Tibial artery (tissue), 4 donors: ENCODE results near the gene DEK.

Experiments used
- DNase-seq, 2 donors: peaks; one replicate each; pipeline ENCODE4 v3.0.0-alpha.2; 2019
- H3K27ac ChIP-seq, 2 donors: fragments of 200-600 bp; sonication (generic) in 1 of 2; 1 replicate in 1 of 2; 2 replicates in 1 of 2; pipeline ENCODE4 v1.5.1; 2018 to 2019; ENCODE audit warnings: mild to moderate bottlenecking in 1 of 2
- H3K27me3 ChIP-seq, 2 donors: fragments of 200-600 bp; sonication (generic) in 1 of 2; one replicate each; pipeline versions ENCODE4 v1.5.1 to v1.6.0; 2016 to 2019
- H3K36me3 ChIP-seq, 3 donors: fragments of 200-600 bp; sonication (generic) in 2 of 3; one replicate each; pipeline ENCODE4 v1.5.1; 2016 to 2019; ENCODE audit warnings: mild to moderate bottlenecking in 2 of 3
- H3K4me1 ChIP-seq, 4 donors: fragments of 200-600 bp; sonication (generic) in 2 of 4; 1 replicate in 3 of 4; 2 replicates in 1 of 4; pipeline ENCODE4 v1.5.1; 2016 to 2019
- H3K4me3 ChIP-seq, 2 donors: fragments of 200-600 bp; sonication (generic) in 1 of 2; 1 replicate in 1 of 2; 2 replicates in 1 of 2; pipeline ENCODE4 v1.5.1; 2018 to 2019; ENCODE audit warnings: mild to moderate bottlenecking in 2 of 2
- H3K9me3 ChIP-seq, 3 donors: fragments of 200-600 bp; sonication (generic) in 1 of 3; one replicate each; pipeline ENCODE4 v1.5.1; 2016 to 2019
- CTCF ChIP-seq, 2 experiments: fragments of 200-600 bp in 1 of 2; fragments of 450-650 bp in 1 of 2; IDR thresholded peaks; one replicate each; pipeline ENCODE4 v1.5.1; 2017 to 2019; ENCODE audit warnings: antibody characterized with exemption in 2 of 2, mild to moderate bottlenecking in 1 of 2, moderate library complexity in 1 of 2
- intact Hi-C: fragments of 100-400 bp; cut with DNase I; formaldehyde crosslinking; loops from one replicate; pipeline ENCODE4 v1.15.0; 2023; ENCODE audit warnings: low total_unique reads

Gene DEK

GRCh38 chr6:18206591-18206990, 57.7 kb downstream of the DEK start:
- Histone ChIP-seq H3K9me3 (no peaks in the 10 kb centered on the region), H3K27me3 (no peaks in the 10 kb centered on the region), H3K27ac (no peak overlapping the region), H3K4me1 (peaks cover 0 to 8% (median 0%) of the 10 kb centered on the region in 4 donors), H3K36me3 (peaks cover 12 to 38% (median 21%) of the 10 kb centered on the region in 3 donors), H3K4me3 (no peak overlapping the region)
- no peak for TF ChIP-seq CTCF (IDR thresholded peaks at IDR 0.05)
- no peak for DNase-seq
- intact Hi-C loops: no loop called here

- no peak overlapping the region for H3K27ac ChIP-seq
- no peaks in the 10 kb centered on the region for H3K27me3 ChIP-seq
- peaks cover 27 to 49% (median 27%) of the 10 kb centered on the region in 3 donors for H3K36me3 ChIP-seq
- H3K9me3 ChIP-seq: no peaks in the 10 kb centered on the region
- intact Hi-C loops: no loop called here
- TF ChIP-seq CTCF (IDR thresholded peaks at IDR 0.05): no peak
- H3K4me1 ChIP-seq: peaks cover 0 to 4% (median 0%) of the 10 kb centered on the region in 4 donors
- no peak overlapping the region for H3K4me3 ChIP-seq
- DNase-seq: no peak
Measured at GRCh38 chr6:18204691-18205090, 59.6 kb downstream of the DEK start.

GRCh38 chr6:18203786-18204185, 60.5 kb downstream of the DEK start:
- no peaks in the 10 kb centered on the region for H3K9me3 ChIP-seq
- no peaks in the 10 kb centered on the region for H3K4me1 ChIP-seq
- no peak overlapping the region for H3K4me3 ChIP-seq
- DNase-seq: no peak
- no peak overlapping the region for H3K27ac ChIP-seq
- H3K36me3 ChIP-seq: peaks cover 27 to 57% (median 27%) of the 10 kb centered on the region in 3 donors
- TF ChIP-seq CTCF (IDR thresholded peaks at IDR 0.05): no peak
- H3K27me3 ChIP-seq: no peaks in the 10 kb centered on the region
- intact Hi-C loops: no loop called here

- Histone ChIP-seq H3K9me3 (no peaks in the 10 kb centered on the region), H3K4me1 (no peaks in the 10 kb centered on the region), H3K27me3 (no peaks in the 10 kb centered on the region), H3K27ac (no peak overlapping the region), H3K36me3 (peaks cover 15 to 58% (median 24%) of the 10 kb centered on the region in 3 donors), H3K4me3 (no peak overlapping the region)
- DNase-seq: no peak
- intact Hi-C loops: no loop called here
- TF ChIP-seq CTCF (IDR thresholded peaks at IDR 0.05): no peak
Measured at GRCh38 chr6:18192026-18192425, 72.3 kb downstream of the DEK start.

- TF ChIP-seq CTCF (IDR thresholded peaks at IDR 0.05): no peak
- Histone ChIP-seq H3K4me1 (no peaks in the 10 kb centered on the region), H3K9me3 (no peaks in the 10 kb centered on the region), H3K36me3 (peaks cover 13 to 46% (median 22%) of the 10 kb centered on the region in 3 donors), H3K27ac (no peak overlapping the region), H3K4me3 (no peak overlapping the region), H3K27me3 (no peaks in the 10 kb centered on the region)
- DNase-seq: no peak
- intact Hi-C loops: no loop called here
Measured at GRCh38 chr6:18189196-18189595, 75.1 kb downstream of the DEK start.

GRCh38 chr6:18187701-18188100, 76.6 kb downstream of the DEK start:
- Histone ChIP-seq H3K4me1 (peaks cover 0 to 4% (median 0%) of the 10 kb centered on the region in 4 donors), H3K27me3 (no peaks in the 10 kb centered on the region), H3K36me3 (peaks cover 13 to 38% (median 22%) of the 10 kb centered on the region in 3 donors), H3K9me3 (no peaks in the 10 kb centered on the region), H3K27ac (no peak overlapping the region), H3K4me3 (no peak overlapping the region)
- no peak for DNase-seq
- no peak for TF ChIP-seq CTCF (IDR thresholded peaks at IDR 0.05)
- intact Hi-C loops: no loop called here
